HepG2 (cell line): ENCODE results near the gene HAPLN2. TPM values are rescaled to one million over a fixed set of nuclear protein-coding genes. Genes with fewer than 3 reads are reported as not detected.
A peak's percentile ranks its signal among the peaks of the same experiment; 100 is the strongest.

Experiments
- ELF4 ChIP-seq: sonication (generic); formaldehyde crosslinking; IDR thresholded peaks from 2 replicates; pipeline ENCODE4 v1.5.0; 2020; ENCODE audit warnings: missing genetic modification reagents, mild to moderate bottlenecking, moderate library complexity, borderline replicate concordance
- KDM5B ChIP-seq: sonication (generic); formaldehyde crosslinking; IDR thresholded peaks from 2 replicates; pipeline ENCODE4 v1.4.0; 2020; ENCODE audit warnings: missing genetic modification reagents, mild to moderate bottlenecking, borderline replicate concordance
- MAZ ChIP-seq, 2 experiments: sonication (generic) in 1 of 2; formaldehyde crosslinking in 1 of 2; IDR thresholded peaks; 2 replicates each; pipeline versions ENCODE4 v1.5.0 to v1.6.1; 2012 to 2020; ENCODE audit warnings: low read depth in 2 of 2, mild to moderate bottlenecking in 2 of 2, borderline replicate concordance in 1 of 2, improper control_type of control experiment in 1 of 2, low read length in 1 of 2, missing genetic modification reagents in 1 of 2, moderate library complexity in 1 of 2
- MEF2D ChIP-seq: sonication (generic); formaldehyde crosslinking; IDR thresholded peaks from 2 replicates; pipeline ENCODE4 v1.5.1; 2020; ENCODE audit warnings: mild to moderate bottlenecking, missing genetic modification reagents
- REPIN1 ChIP-seq: sonication (generic); formaldehyde crosslinking; IDR thresholded peaks from 2 replicates; pipeline ENCODE4 v1.8.0; 2022; ENCODE audit warnings: missing genetic modification reagents, low read depth, mild to moderate bottlenecking, borderline replicate concordance
- SMAD9 ChIP-seq: sonication (generic); formaldehyde crosslinking; IDR thresholded peaks from 2 replicates; pipeline ENCODE4 v1.5.1; 2020; ENCODE audit warnings: mild to moderate bottlenecking, missing genetic modification reagents
- SNAI1 ChIP-seq: sonication (generic); formaldehyde crosslinking; IDR thresholded peaks from 2 replicates; pipeline ENCODE4 v1.5.0; 2020; ENCODE audit warnings: mild to moderate bottlenecking, missing genetic modification reagents, borderline replicate concordance
- TAF1 ChIP-seq: sonication (generic); formaldehyde crosslinking; IDR thresholded peaks from 2 replicates; pipeline ENCODE4 v1.4.0; 2020; ENCODE audit warnings: missing genetic modification reagents
- ZBTB7B ChIP-seq: sonication (generic); formaldehyde crosslinking; IDR thresholded peaks from 2 replicates; pipeline ENCODE4 v1.4.0; 2020; ENCODE audit warnings: missing genetic modification reagents
- ZFP90 ChIP-seq: sonication (generic); formaldehyde crosslinking; IDR thresholded peaks from 2 replicates; pipeline ENCODE4 v1.8.0; 2022; ENCODE audit warnings: missing genetic modification reagents, mild to moderate bottlenecking, inconsistent platforms, borderline replicate concordance
- ZNF501 ChIP-seq: sonication (generic); formaldehyde crosslinking; IDR thresholded peaks from 2 replicates; pipeline ENCODE4 v1.5.1; 2020; ENCODE audit warnings: mild to moderate bottlenecking, moderate library complexity, missing genetic modification reagents
- ZNF547 ChIP-seq: sonication (generic); formaldehyde crosslinking; IDR thresholded peaks from 2 replicates; pipeline ENCODE4 v1.5.1; 2020; ENCODE audit warnings: mild to moderate bottlenecking, missing genetic modification reagents
- ZNF552 ChIP-seq: sonication (generic); formaldehyde crosslinking; IDR thresholded peaks from 2 replicates; pipeline ENCODE4 v1.9.0; 2022; ENCODE audit warnings: missing genetic modification reagents, mild to moderate bottlenecking, borderline replicate concordance
- ZNF557 ChIP-seq: sonication (generic); formaldehyde crosslinking; IDR thresholded peaks from 2 replicates; pipeline ENCODE4 v1.4.0; 2020; ENCODE audit warnings: missing genetic modification reagents
- ZNF564 ChIP-seq: sonication (generic); formaldehyde crosslinking; IDR thresholded peaks from 2 replicates; pipeline ENCODE4 v1.8.1; 2023; ENCODE audit warnings: mild to moderate bottlenecking, missing genetic modification reagents
- polyA plus RNA-seq, 8 experiments: library from polyadenylated mRNA; depleted of rRNA in 3 of 8; stranded (reverse) in 7 of 8; unstranded in 1 of 8; fragments of >200 nt; fragmentation: Illumina TruSeq in 4 of 8; extraction: Trizol in 4 of 8; gene quantifications; 2 replicates each; pipeline versions ENCODE4 v1.2.1 to v1.2.3, GENCODE V29; 2011 to 2016; ENCODE audit warnings: low read depth in 4 of 8, missing spikeins in 1 of 8, mixed read lengths in 1 of 8; ENCODE audit not compliant: insufficient read depth in 1 of 8
- total RNA-seq, 5 experiments: library from RNA; depleted of rRNA; stranded (reverse); fragments of >200 nt; fragmentation: Illumina TruSeq; extraction: Trizol; gene quantifications; 2 replicates each; pipeline ENCODE4 v1.2.3, GENCODE V29; 2016; ENCODE audit warnings: low read depth in 1 of 5
- TF ChIP-seq, protein P1 (sequence below), 2 experiments: sonication (generic) in 1 of 2; formaldehyde crosslinking in 1 of 2; IDR thresholded peaks; 2 replicates each; pipeline versions ENCODE4 v1.4.0 to v1.6.1; 2018 to 2020; ENCODE audit warnings: missing genetic modification reagents in 2 of 2, borderline replicate concordance in 1 of 2, low read depth in 1 of 2, mild to moderate bottlenecking in 1 of 2, missing biosample characterization in 1 of 2
- TF ChIP-seq, protein P2 (sequence below): sonication (generic); formaldehyde crosslinking; IDR thresholded peaks from 2 replicates; pipeline ENCODE4 v1.8.0; 2022; ENCODE audit warnings: missing genetic modification reagents, mild to moderate bottlenecking, inconsistent platforms, borderline replicate concordance
- TF ChIP-seq, protein P3 (sequence below): IDR thresholded peaks from 2 replicates; pipeline ENCODE4 v1.6.1; 2016; ENCODE audit warnings: mild to moderate bottlenecking
- TF ChIP-seq, protein P4 (sequence below): sonication (generic); formaldehyde crosslinking; IDR thresholded peaks from 2 replicates; pipeline ENCODE4; 2020; ENCODE audit warnings: missing genetic modification reagents, mild to moderate bottlenecking, borderline replicate concordance

Gene HAPLN2
- total and polyA plus RNA-seq, 2 of the 13 experiments (the other 11 are each of a cell fraction or from before 2014, with no cell fraction given), result not detected

DNA sequence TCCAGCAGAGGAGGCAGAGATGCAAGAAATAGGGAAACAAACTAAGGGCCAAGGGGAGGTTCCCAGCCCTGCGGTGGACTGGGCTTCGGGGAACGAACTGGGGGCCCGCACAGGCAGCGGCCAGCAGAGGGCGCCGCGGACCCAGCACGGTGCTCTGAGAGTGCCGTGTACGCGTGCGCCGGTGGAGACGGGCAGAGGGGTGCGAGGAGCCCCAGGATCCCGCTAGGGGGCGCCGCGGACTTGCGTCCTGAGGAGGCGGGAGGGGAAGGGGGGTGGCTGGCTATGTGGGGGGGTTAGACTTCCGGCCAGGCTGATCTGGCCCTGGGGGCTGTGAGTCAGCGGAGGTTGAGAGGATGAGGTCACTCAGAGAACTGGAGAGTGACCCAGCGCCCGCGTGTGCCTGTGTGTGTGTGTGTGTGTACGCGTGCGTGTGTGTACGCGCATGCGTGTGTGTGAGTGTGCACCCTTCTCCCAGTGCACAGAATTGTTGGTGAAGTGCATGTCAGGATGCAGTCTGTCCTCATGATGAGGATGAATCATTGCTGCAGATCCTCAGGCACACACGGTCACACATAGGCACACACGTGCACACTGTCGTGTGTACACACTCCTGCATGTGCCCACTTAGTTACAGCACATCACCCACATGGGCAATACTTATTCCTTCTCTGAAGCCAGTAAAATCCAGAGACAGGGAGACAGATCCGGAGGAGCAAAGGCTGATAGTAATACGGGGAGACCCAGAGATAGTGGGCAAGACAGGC is 41.0 kb downstream of the HAPLN2 start (continued):
- TF ChIP-seq, protein P1, sequence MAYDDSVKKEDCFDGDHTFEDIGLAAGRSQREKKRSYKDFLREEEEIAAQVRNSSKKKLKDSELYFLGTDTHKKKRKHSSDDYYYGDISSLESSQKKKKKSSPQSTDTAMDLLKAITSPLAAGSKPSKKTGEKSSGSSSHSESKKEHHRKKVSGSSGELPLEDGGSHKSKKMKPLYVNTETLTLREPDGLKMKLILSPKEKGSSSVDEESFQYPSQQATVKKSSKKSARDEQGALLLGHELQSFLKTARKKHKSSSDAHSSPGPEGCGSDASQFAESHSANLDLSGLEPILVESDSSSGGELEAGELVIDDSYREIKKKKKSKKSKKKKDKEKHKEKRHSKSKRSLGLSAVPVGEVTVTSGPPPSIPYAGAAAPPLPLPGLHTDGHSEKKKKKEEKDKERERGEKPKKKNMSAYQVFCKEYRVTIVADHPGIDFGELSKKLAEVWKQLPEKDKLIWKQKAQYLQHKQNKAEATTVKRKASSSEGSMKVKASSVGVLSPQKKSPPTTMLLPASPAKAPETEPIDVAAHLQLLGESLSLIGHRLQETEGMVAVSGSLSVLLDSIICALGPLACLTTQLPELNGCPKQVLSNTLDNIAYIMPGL (CRISPR knock-in tag; IDR thresholded peaks at IDR 0.05; ENCODE audit: borderline replicate concordance in 1 of 2, low read depth in 1 of 2), result peak; percentile 92 to 94
- TF ChIP-seq ZNF547 (0 out of 2 replicates have a peak, but pooled peaks have one; percentile 57), ZNF557 (CRISPR knock-in tag) (0 out of 2 replicates have a peak, but pooled peaks have one; percentile 73), ZNF564 (CRISPR knock-in tag) (peak; percentile 71; the same call in 1 of the 2 replicates), SMAD9 (CRISPR knock-in tag) (no peak), SNAI1 (CRISPR knock-in tag) (peak; percentile 65; the same call in 1 of the 2 replicates), ZNF501 (0 out of 2 replicates have a peak, but pooled peaks have one; percentile 43), ZBTB7B (CRISPR knock-in tag) (peak; percentile 60; the same call in 1 of the 2 replicates), MAZ (IDR thresholded peaks at IDR 0.05; ENCODE audit: borderline replicate concordance, low read depth, low read length) (peak; percentile 90), MAZ (CRISPR knock-in tag; IDR thresholded peaks at IDR 0.05; ENCODE audit: low read depth) (peak; percentile 68), ELF4 (CRISPR knock-in tag) (no peak), ZNF552 (CRISPR knock-in tag) (no peak), ZFP90 (CRISPR knock-in tag) (peak; percentile 73; the same call in 1 of the 2 replicates), MEF2D (peak; percentile 51; the same call in 1 of the 2 replicates), REPIN1 (CRISPR knock-in tag) (peak; percentile 63; the same call in 1 of the 2 replicates), KDM5B (CRISPR knock-in tag) (peak; percentile 72), TAF1 (CRISPR knock-in tag) (peak; percentile 73)
- TF ChIP-seq, protein P2, sequence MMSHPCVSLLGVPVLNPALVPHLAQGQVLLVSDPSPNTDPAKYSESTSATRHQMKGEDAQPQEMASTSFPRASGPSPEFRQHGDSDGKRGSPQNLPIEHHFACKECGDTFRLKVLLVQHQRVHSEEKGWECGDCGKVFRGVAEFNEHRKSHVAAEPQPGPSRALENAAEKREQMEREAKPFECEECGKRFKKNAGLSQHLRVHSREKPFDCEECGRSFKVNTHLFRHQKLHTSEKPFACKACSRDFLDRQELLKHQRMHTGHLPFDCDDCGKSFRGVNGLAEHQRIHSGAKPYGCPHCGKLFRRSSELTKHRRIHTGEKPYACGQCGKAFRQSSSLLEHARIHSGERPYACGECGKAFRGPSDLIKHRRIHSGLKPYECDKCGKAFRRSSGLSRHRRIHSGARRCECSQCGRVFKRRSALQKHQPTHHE (CRISPR knock-in tag), result peak; percentile 75; the same call in 1 of the 2 replicates
- TF ChIP-seq, protein P3, sequence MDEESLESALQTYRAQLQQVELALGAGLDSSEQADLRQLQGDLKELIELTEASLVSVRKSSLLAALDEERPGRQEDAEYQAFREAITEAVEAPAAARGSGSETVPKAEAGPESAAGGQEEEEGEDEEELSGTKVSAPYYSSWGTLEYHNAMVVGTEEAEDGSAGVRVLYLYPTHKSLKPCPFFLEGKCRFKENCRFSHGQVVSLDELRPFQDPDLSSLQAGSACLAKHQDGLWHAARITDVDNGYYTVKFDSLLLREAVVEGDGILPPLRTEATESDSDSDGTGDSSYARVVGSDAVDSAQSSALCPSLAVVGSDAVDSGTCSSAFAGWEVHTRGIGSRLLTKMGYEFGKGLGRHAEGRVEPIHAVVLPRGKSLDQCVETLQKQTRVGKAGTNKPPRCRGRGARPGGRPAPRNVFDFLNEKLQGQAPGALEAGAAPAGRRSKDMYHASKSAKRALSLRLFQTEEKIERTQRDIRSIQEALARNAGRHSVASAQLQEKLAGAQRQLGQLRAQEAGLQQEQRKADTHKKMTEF (CRISPR knock-in tag), result peak; percentile 86
- TF ChIP-seq, protein P4, sequence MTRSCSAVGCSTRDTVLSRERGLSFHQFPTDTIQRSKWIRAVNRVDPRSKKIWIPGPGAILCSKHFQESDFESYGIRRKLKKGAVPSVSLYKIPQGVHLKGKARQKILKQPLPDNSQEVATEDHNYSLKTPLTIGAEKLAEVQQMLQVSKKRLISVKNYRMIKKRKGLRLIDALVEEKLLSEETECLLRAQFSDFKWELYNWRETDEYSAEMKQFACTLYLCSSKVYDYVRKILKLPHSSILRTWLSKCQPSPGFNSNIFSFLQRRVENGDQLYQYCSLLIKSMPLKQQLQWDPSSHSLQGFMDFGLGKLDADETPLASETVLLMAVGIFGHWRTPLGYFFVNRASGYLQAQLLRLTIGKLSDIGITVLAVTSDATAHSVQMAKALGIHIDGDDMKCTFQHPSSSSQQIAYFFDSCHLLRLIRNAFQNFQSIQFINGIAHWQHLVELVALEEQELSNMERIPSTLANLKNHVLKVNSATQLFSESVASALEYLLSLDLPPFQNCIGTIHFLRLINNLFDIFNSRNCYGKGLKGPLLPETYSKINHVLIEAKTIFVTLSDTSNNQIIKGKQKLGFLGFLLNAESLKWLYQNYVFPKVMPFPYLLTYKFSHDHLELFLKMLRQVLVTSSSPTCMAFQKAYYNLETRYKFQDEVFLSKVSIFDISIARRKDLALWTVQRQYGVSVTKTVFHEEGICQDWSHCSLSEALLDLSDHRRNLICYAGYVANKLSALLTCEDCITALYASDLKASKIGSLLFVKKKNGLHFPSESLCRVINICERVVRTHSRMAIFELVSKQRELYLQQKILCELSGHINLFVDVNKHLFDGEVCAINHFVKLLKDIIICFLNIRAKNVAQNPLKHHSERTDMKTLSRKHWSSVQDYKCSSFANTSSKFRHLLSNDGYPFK (CRISPR knock-in tag), result peak; percentile 10; the same call in 1 of the 2 replicates
